Limb (tissue), 2 donors: ENCODE data around the gene ZNF653.
"Not testable (repeated sequence)": the region's sequence is repeated elsewhere in the genome, so short reads cannot be mapped to it uniquely, and the experiment has no call there.

Source experiments
- DNase-seq, 2 donors: peaks; one replicate each; pipeline ENCODE4 v3.0.0-alpha.2; 2016; ENCODE audit errors: extremely low spot score in 2 of 2

Gene ZNF653

GRCh38 chr19:11433526-11433925 is 72.1 kb downstream of the ZNF653 start:
- not testable (repeated sequence) for DNase-seq
